BE2C (cell line): ENCODE results near the gene CCDC88C.

Experiments
- DNase-seq: peaks from one replicate; pipeline ENCODE4 v3.0.0-alpha.2; 2020
- H3K27me3 ChIP-seq: fragments of 250-450 bp; sonication (Bioruptor Pico); 2 replicates; pipeline ENCODE4 v1.5.1; 2020; ENCODE audit warnings: mild to moderate bottlenecking
- H3K36me3 ChIP-seq: fragments of 250-450 bp; sonication (Bioruptor Pico); 2 replicates; pipeline ENCODE4 v1.5.1; 2020; ENCODE audit warnings: mild to moderate bottlenecking
- H3K4me1 ChIP-seq: fragments of 250-450 bp; sonication (Bioruptor Pico); 2 replicates; pipeline ENCODE4 v1.5.1; 2020
- H3K4me3 ChIP-seq: 2 replicates; pipeline ENCODE4 v1.5.1; 2011; ENCODE audit warnings: low read depth, low read length
- H3K9me3 ChIP-seq: fragments of 250-450 bp; sonication (Bioruptor Pico); 2 replicates; pipeline ENCODE4 v1.5.1; 2020
- CTCF ChIP-seq: IDR thresholded peaks from 2 replicates; pipeline ENCODE4 v1.5.1; 2012; ENCODE audit warnings: mild to moderate bottlenecking, low read depth, low read length

The CCDC88C gene

GRCh38 chr14:91369628-91370445 lies 47.8 kb downstream of the CCDC88C start:
- no peak overlapping the region for H3K4me3 ChIP-seq

GRCh38 chr14:91368776-91369416 lies 48.7 kb downstream of the CCDC88C start:
- peaks cover 12% of the 10 kb centered on the region for H3K4me1 ChIP-seq

More at GRCh38 chr14:91369628-91370445, 47.8 kb downstream of the CCDC88C start:
- no peak for TF ChIP-seq CTCF
- Histone ChIP-seq H3K4me1 (peaks cover 18% of the 10 kb centered on the region), H3K9me3 (no peaks in the 10 kb centered on the region), H3K27me3 (no peaks in the 10 kb centered on the region; the same call in 1 of the 2 replicates), H3K36me3 (no peaks in the 10 kb centered on the region)
- DNase-seq, result no peak

GRCh38 chr14:91367173-91368171 lies 50.1 kb downstream of the CCDC88C start:
- no peak for TF ChIP-seq CTCF
- Histone ChIP-seq H3K27me3 (no peaks in the 10 kb centered on the region), H3K4me1 (no peaks in the 10 kb centered on the region), H3K9me3 (no peaks in the 10 kb centered on the region), H3K36me3 (no peaks in the 10 kb centered on the region), H3K4me3 (no peak overlapping the region)
- no peak for DNase-seq

More at GRCh38 chr14:91368776-91369416, 48.7 kb downstream of the CCDC88C start:
- no peak for DNase-seq
- H3K27me3 ChIP-seq, result no peaks in the 10 kb centered on the region; the same call in 1 of the 2 replicates
- H3K4me3 ChIP-seq, result no peak overlapping the region
- no peaks in the 10 kb centered on the region for H3K36me3 ChIP-seq
- no peaks in the 10 kb centered on the region for H3K9me3 ChIP-seq
- no peak for TF ChIP-seq CTCF

GRCh38 chr14:91366749-91367148 lies 50.9 kb downstream of the CCDC88C start:
- no peak for TF ChIP-seq CTCF
- Histone ChIP-seq H3K36me3 (no peaks in the 10 kb centered on the region), H3K27me3 (no peaks in the 10 kb centered on the region), H3K4me3 (no peak overlapping the region), H3K4me1 (no peaks in the 10 kb centered on the region), H3K9me3 (no peaks in the 10 kb centered on the region)
- DNase-seq, result no peak

- TF ChIP-seq CTCF, result no peak
- H3K27me3 ChIP-seq, result no peaks in the 10 kb centered on the region
- no peaks in the 10 kb centered on the region for H3K36me3 ChIP-seq
- no peaks in the 10 kb centered on the region for H3K4me1 ChIP-seq
- H3K4me3 ChIP-seq, result no peak overlapping the region
- no peaks in the 10 kb centered on the region for H3K9me3 ChIP-seq
- DNase-seq, result no peak
Observed at GRCh38 chr14:91365552-91365951, 52.1 kb downstream of the CCDC88C start.
